ENCODE measurements around the gene CACNA1A.

The CACNA1A gene

GRCh38 chr19:13328241-13328640, 178.0 kb downstream of the CACNA1A start:
- H3K4me3 ChIP-seq (ENCODE audit: low read depth, low read length) = no peak overlapping the region
- TF ChIP-seq, protein P1, sequence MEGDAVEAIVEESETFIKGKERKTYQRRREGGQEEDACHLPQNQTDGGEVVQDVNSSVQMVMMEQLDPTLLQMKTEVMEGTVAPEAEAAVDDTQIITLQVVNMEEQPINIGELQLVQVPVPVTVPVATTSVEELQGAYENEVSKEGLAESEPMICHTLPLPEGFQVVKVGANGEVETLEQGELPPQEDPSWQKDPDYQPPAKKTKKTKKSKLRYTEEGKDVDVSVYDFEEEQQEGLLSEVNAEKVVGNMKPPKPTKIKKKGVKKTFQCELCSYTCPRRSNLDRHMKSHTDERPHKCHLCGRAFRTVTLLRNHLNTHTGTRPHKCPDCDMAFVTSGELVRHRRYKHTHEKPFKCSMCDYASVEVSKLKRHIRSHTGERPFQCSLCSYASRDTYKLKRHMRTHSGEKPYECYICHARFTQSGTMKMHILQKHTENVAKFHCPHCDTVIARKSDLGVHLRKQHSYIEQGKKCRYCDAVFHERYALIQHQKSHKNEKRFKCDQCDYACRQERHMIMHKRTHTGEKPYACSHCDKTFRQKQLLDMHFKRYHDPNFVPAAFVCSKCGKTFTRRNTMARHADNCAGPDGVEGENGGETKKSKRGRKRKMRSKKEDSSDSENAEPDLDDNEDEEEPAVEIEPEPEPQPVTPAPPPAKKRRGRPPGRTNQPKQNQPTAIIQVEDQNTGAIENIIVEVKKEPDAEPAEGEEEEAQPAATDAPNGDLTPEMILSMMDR (conservative IDR thresholded peaks at IDR 0.05; ENCODE audit: low read depth, low read length) = no peak
- DNase-seq (ENCODE audit: low read depth) = no peak

DNA sequence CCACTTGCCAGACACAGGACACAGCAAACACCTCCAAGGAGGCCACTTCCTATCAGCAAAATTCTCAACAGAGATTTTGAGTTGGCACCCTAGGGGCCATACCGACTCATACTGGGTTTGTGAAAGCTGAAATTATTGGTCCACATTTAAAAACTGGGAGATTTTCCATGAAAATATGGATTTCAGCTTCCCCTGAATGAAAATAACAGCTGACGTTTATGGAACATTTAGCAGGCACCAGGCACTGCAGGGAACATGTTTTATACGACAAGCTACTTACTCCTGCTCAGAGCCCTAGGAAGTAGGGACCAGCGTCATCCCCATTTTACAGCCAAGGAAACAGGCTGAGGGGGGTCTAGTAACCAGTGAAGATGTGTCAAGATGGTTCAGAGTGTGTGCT, 186.8 kb downstream of the CACNA1A start:
- no peak for DNase-seq (ENCODE audit: low read depth)
- H3K4me3 ChIP-seq (ENCODE audit: low read depth, low read length) = no peak overlapping the region
- TF ChIP-seq, protein P1 (conservative IDR thresholded peaks at IDR 0.05; ENCODE audit: low read depth, low read length) = no peak

- TF ChIP-seq, protein P1 (conservative IDR thresholded peaks at IDR 0.05; ENCODE audit: low read depth, low read length) = no peak
- no peak overlapping the region for H3K4me3 ChIP-seq (ENCODE audit: low read depth, low read length)
- no peak for DNase-seq (ENCODE audit: low read depth)
Observed at GRCh38 chr19:13318190-13318589, 188.1 kb downstream of the CACNA1A start.

DNA sequence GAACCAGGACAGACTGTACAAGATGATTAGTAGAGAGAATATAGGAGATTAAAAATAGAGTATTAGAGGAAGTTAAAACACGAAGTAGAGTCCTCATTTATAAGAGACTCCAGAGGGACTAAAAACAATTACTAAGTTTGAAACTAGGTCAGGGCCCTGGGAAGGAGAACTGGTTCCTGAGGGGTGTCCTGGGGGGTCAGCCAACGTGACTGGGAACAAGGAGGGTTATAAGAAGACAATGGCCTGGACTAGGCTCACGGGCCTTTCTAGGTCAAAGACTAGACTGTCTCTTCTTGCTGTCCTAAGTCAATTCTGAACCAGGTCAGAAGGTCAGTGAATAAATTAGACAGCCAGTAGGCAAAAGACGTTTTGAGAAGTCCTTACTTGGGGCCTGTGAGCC, 190.8 kb downstream of the CACNA1A start:
- no peak for DNase-seq (ENCODE audit: low read depth)
- no peak overlapping the region for H3K4me3 ChIP-seq (ENCODE audit: low read depth, low read length)
- TF ChIP-seq, protein P1 (conservative IDR thresholded peaks at IDR 0.05; ENCODE audit: low read depth, low read length) = no peak

DNA sequence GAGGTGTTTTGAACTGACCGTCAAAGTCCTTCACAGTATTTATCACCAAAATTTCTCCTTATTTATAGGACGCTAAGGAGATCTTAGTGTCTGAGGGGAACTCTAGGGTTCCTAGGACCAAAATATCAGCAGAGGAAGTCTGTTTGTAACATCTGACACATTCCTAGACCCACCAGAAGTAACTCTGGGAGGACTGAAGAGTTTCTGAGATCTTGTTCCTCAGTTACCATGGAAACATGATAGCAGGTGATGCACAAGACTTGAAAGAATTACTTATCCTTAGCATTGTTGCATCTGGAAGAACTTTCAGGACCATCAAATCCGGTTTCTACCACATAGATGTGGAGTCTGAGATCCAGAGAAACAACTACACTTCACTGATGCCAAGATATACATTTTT, 191.5 kb downstream of the CACNA1A start:
- no peak for DNase-seq (ENCODE audit: low read depth)
- H3K4me3 ChIP-seq (ENCODE audit: low read depth, low read length) = no peak overlapping the region
- TF ChIP-seq, protein P1 (conservative IDR thresholded peaks at IDR 0.05; ENCODE audit: low read depth, low read length) = no peak

GRCh38 chr19:13313875-13314274, 192.4 kb downstream of the CACNA1A start:
- H3K4me3 ChIP-seq (ENCODE audit: low read depth, low read length) = no peak overlapping the region
- TF ChIP-seq, protein P1 (conservative IDR thresholded peaks at IDR 0.05; ENCODE audit: low read depth, low read length) = no peak
- no peak for DNase-seq (ENCODE audit: low read depth)

DNA sequence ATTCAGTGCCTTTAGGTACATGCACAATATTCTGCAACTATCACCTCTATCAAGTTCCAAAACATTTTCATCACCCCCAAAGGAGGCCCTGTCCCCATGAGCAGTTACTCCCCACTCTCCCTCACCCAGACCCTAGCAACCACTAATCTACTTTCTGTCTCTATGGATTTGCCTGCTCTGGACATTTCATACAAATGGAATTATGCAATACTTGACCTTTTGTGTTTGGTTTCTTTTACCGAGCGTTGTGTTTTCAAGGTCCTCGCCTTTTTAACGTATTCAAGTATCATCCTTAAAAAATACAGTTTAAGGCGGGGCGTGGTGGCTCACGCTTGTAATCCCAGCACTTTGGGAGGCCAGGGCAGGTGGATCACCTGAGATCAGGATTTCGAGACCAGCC, 196.4 kb downstream of the CACNA1A start:
- DNase-seq (ENCODE audit: low read depth) = no peak
- H3K4me3 ChIP-seq (ENCODE audit: low read depth, low read length) = no peak overlapping the region
- TF ChIP-seq, protein P1 (conservative IDR thresholded peaks at IDR 0.05; ENCODE audit: low read depth, low read length) = no peak

Data from choroid plexus epithelial cell (primary cell).